Nephron progenitor cell (in vitro differentiated cells): Measurements from ENCODE around the gene HAAO.
"Not testable (repeated sequence)": the region's sequence is repeated elsewhere in the genome, so short reads cannot be mapped to it uniquely, and the experiment has no call there.

Source experiments
- DNase-seq: peaks from one replicate; pipeline ENCODE4 v3.0.0; 2021
- H3K27ac Mint-ChIP-seq: 2 replicates; pipeline ENCODE4 v1.8.0; 2021; ENCODE audit warnings: mild to moderate bottlenecking, moderate library complexity, mixed read lengths
- H3K27me3 Mint-ChIP-seq: 2 replicates; pipeline ENCODE4 v1.8.0; 2021; ENCODE audit warnings: mild to moderate bottlenecking, low read depth, mixed read lengths; ENCODE audit not compliant: poor library complexity
- H3K36me3 Mint-ChIP-seq: 2 replicates; pipeline ENCODE4 v1.8.0; 2021; ENCODE audit warnings: low read depth, mixed read lengths
- H3K4me1 Mint-ChIP-seq: 2 replicates; pipeline ENCODE4 v1.8.0; 2021; ENCODE audit warnings: mixed read lengths
- H3K4me3 Mint-ChIP-seq: 2 replicates; pipeline ENCODE4 v1.8.0; 2021; ENCODE audit warnings: mild to moderate bottlenecking, moderate library complexity, mixed read lengths
- H3K9me3 Mint-ChIP-seq: 2 replicates; pipeline ENCODE4 v1.8.0; 2021; ENCODE audit warnings: mild to moderate bottlenecking, moderate library complexity, mixed read lengths
- TF ChIP-seq, protein P1 (sequence below): fragments of 200-600 bp; sonication (generic); IDR thresholded peaks from 2 replicates; pipeline ENCODE4 v1.5.0; 2021; ENCODE audit warnings: antibody characterized with exemption

HAAO gene

DNA sequence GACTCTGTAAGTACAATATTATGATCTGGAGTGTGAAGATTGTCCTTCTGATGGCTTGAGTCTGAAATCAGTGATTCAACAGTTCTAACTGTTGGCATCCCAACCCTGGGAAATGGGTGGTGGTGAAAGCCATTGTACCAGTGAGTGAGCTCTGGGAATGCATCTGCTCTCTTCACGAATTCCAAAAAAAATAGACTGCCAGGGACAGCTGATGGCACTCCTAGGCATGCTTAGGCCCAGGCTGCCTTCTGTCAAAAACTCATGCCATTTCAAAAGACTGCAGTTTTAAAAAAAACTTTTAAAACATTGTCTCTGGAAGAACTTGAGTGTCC is 48.8 kb downstream of the HAAO start:
- Mint-ChIP-seq H3K4me1 (peaks cover 25% of the 10 kb centered on the region), H3K27me3 (peaks cover 6% of the 10 kb centered on the region), H3K4me3 (no peak overlapping the region), H3K9me3 (peaks cover 12% of the 10 kb centered on the region), H3K36me3 (peaks cover 35% of the 10 kb centered on the region), H3K27ac (no peak overlapping the region)
- no peak for DNase-seq
- TF ChIP-seq, protein P1, sequence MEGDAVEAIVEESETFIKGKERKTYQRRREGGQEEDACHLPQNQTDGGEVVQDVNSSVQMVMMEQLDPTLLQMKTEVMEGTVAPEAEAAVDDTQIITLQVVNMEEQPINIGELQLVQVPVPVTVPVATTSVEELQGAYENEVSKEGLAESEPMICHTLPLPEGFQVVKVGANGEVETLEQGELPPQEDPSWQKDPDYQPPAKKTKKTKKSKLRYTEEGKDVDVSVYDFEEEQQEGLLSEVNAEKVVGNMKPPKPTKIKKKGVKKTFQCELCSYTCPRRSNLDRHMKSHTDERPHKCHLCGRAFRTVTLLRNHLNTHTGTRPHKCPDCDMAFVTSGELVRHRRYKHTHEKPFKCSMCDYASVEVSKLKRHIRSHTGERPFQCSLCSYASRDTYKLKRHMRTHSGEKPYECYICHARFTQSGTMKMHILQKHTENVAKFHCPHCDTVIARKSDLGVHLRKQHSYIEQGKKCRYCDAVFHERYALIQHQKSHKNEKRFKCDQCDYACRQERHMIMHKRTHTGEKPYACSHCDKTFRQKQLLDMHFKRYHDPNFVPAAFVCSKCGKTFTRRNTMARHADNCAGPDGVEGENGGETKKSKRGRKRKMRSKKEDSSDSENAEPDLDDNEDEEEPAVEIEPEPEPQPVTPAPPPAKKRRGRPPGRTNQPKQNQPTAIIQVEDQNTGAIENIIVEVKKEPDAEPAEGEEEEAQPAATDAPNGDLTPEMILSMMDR, result no peak

DNA sequence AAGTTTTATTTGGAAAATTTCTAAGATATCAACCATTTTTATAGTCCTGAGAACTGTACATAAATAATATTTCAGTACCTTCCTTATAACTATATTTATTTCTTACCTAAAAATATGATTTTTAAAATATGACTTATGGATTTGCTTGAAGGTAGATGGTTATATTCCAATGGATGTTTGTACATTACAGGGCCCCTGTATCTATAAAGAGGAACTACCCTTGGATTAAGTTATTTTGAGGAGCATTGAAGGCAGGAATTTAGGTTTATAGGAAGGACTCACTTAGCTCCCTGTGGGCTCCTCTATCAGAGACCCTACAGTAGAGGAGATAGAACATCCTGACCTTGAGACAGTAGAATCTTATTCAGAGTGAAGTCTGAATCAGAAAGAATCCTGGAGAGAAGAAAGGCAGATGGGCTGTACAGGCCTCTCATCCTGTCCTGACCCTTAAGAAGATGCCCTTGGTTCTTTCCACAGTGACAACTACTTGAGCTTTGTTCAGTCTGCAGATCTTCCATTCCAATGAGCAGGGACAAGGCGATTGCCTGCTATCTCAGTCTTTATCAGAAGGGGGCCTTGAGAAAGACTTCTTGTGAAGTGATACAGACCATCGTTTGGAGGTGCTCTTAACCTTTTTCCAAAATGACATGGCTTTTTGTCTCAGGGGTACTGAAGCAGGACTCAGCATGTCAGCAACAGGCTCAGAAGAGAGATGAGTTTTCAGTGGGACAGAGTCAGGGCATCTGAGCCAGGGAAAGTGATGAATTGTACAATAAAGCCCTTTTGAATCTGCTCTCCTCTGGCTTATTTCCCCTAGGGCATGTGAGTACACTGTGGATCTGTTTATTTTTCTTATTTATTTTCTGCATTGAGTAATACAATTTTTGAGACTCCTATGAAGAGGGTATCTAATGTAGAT is 49.4 kb downstream of the HAAO start:
- H3K27ac Mint-ChIP-seq, result no peak overlapping the region
- no peak for DNase-seq

DNA sequence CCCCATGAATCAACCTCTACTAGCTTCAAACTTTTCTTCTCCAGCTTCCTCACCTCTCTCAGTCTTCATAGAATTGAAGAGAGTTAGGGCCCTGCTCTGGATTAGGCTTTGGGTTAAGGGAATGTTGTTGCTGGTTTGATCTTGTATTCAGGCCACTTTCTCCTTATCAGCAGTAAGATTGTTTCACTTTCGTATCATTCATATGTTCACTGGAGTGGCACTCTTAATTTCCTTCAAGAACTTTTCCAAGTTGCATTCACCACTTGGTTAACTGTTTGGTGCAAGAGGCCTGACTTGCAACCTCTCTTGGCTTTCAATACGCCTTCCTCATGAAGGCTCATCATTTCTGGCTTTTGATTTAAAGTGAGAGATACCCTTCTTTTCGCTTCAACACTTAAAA is 51.2 kb downstream of the HAAO start:
- no peak overlapping the region for H3K27ac Mint-ChIP-seq
- TF ChIP-seq, protein P1, result no peak
- H3K9me3 Mint-ChIP-seq, result peaks cover 22% of the 10 kb centered on the region
- peaks cover 8% of the 10 kb centered on the region for H3K27me3 Mint-ChIP-seq
- H3K4me3 Mint-ChIP-seq, result no peak overlapping the region
- peaks cover 55% of the 10 kb centered on the region for H3K36me3 Mint-ChIP-seq
- no peak for DNase-seq
- H3K4me1 Mint-ChIP-seq, result peaks cover 20% of the 10 kb centered on the region

More for the DNA sequence above, 49.4 kb downstream of the HAAO start:
- Mint-ChIP-seq H3K4me3 (no peak overlapping the region), H3K27me3 (peaks cover 8% of the 10 kb centered on the region), H3K9me3 (peaks cover 13% of the 10 kb centered on the region), H3K36me3 (peaks cover 37% of the 10 kb centered on the region), H3K4me1 (peaks cover 25% of the 10 kb centered on the region)
- TF ChIP-seq, protein P1, result no peak

DNA sequence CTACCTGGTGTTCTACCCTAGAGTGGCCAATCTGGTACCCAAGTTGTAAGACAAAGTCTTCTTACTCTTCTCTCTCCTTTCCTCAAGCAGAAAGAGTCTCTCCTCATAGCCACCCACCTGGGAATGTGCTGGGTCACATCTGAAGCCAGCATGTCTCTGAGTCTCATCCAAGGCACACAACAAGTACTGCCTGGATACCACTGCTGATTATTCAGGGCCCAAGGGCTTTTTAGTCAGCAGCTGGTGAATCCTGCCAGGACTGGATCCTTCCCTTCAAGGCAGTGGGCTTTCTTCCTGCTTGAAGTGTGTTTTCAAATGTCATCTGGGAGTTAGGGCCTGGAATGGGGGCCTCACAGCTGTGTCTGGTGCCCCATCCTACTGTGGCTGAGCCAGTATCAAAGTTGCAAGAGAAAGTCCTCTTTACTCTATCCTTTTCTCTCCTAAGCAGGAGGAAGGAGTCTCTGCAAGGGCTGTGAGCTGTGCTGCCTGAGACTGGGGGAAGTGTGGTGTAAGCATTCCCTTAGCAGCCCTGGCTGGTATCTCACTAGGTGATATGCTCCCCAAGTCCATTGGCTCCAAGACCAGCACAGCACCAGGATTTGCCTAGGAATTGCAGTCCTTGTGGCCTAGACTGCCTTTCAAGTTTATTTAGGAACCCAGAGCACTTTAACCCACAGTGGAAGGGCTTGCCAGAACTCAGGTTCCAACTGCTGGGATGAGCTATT is 55.6 kb downstream of the HAAO start:
- Mint-ChIP-seq H3K27me3 (peaks cover 8% of the 10 kb centered on the region), H3K27ac (no peak overlapping the region), H3K4me1 (no peaks in the 10 kb centered on the region), H3K9me3 (peaks cover 56% of the 10 kb centered on the region), H3K4me3 (no peak overlapping the region), H3K36me3 (peaks cover 97% of the 10 kb centered on the region)
- DNase-seq, result no peak
- TF ChIP-seq, protein P1, result no peak

DNA sequence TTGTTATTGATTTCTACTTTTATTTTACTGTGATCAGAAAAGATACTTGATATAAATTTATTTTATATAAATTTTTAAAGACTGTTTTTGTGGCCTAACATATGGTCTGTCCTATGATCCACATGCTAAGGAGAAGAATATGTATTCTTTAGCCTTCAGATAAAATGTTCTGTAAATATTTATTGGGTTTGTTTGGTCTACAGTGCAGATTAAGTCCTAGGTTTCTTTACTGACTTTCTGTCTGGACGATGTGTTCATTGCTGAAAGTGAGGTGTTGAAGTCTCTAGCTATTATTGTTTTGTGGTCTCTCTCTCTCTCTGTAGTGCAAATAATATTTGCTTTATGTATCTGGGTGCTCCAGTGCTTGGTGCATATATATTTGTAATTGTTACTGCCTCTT is 58.5 kb downstream of the HAAO start:
- peaks cover 67% of the 10 kb centered on the region for H3K9me3 Mint-ChIP-seq
- H3K4me3 Mint-ChIP-seq, result no peak overlapping the region
- no peak for DNase-seq
- TF ChIP-seq, protein P1, result no peak
- H3K27me3 Mint-ChIP-seq, result peaks cover 3% of the 10 kb centered on the region
- no peaks in the 10 kb centered on the region for H3K4me1 Mint-ChIP-seq
- no peak overlapping the region for H3K27ac Mint-ChIP-seq
- H3K36me3 Mint-ChIP-seq, result peaks cover 98% of the 10 kb centered on the region

DNA sequence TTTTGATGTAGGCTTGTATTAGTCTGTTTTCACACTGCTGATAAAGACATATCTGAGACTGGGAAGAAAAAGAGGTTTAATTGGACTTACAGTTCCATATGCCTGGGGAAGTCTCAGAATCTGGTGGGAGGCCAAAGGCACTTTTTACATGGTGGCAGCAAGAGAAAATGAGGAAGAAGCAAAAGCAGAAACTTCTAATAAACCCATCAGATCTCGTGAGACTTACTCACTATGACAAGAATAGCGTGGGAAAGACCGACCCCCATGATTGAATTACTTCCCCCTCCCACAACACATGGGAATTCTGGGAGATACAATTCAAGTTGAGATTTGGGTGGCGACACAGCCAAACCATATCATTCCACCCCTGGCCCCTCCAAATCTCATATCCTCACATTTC is 61.1 kb downstream of the HAAO start:
- H3K4me1 Mint-ChIP-seq, DNase-seq, H3K27ac Mint-ChIP-seq, H3K4me3 Mint-ChIP-seq, H3K27me3 Mint-ChIP-seq: not testable (repeated sequence)
- Mint-ChIP-seq H3K9me3 (peaks cover 65% of the 10 kb centered on the region), H3K36me3 (peaks cover 88% of the 10 kb centered on the region)
